ENCODE data around the gene BPI. TPM values are rescaled to one million over a fixed set of nuclear protein-coding genes. Genes with fewer than 3 reads are reported as not detected.

Gene BPI
- total RNA-seq, 4 donors from 2014 or later = not detected

GRCh38 chr20:38262931-38263330 is 41.0 kb upstream of the BPI start:
- Histone ChIP-seq H3K4me3 (no peak overlapping the region), H3K27ac (no peak overlapping the region), H3K36me3 (no peaks in the 10 kb centered on the region), H3K4me1 (no peaks in the 10 kb centered on the region), H3K9me3 (no peaks in the 10 kb centered on the region), H3K27me3 (peaks cover 12 to 18% (median 14%) of the 10 kb centered on the region in 3 donors)
- in situ Hi-C loops (cut with MboI; ENCODE audit: low sequenced_read_pairs in 4 of 4) (no loop called here), intact Hi-C loops (cut with DNase I; ENCODE audit: low total_unique reads) (no loop called here)
- TF ChIP-seq CTCF (IDR thresholded peaks at IDR 0.05 in 4 of 5, conservative IDR thresholded peaks at IDR 0.05 in 1 of 5) = no peak
- TF ChIP-seq POLR2A (IDR thresholded peaks at IDR 0.05) = no peak
- DNase-seq (no peak), ATAC-seq (no peak)

GRCh38 chr20:38266426-38266825 is 37.5 kb upstream of the BPI start:
- Histone ChIP-seq H3K9me3 (no peaks in the 10 kb centered on the region), H3K4me1 (no peaks in the 10 kb centered on the region), H3K36me3 (no peaks in the 10 kb centered on the region), H3K27me3 (peaks cover 0 to 5% (median 1%) of the 10 kb centered on the region in 3 donors), H3K4me3 (no peak overlapping the region), H3K27ac (no peak overlapping the region)
- in situ Hi-C loops (cut with MboI; ENCODE audit: low sequenced_read_pairs in 4 of 4) (no loop called here), intact Hi-C loops (cut with DNase I; ENCODE audit: low total_unique reads) (no loop called here)
- DNase-seq (no peak), ATAC-seq (no peak)
- TF ChIP-seq POLR2A (IDR thresholded peaks at IDR 0.05) = no peak
- TF ChIP-seq CTCF (IDR thresholded peaks at IDR 0.05 in 4 of 5, conservative IDR thresholded peaks at IDR 0.05 in 1 of 5) = no peak

- H3K4me3 ChIP-seq = no peak overlapping the region
- DNase-seq = no peak
- ATAC-seq = no peak
- in situ Hi-C loops (cut with MboI; ENCODE audit: low sequenced_read_pairs in 4 of 4) = no loop called here
- H3K4me1 ChIP-seq = no peaks in the 10 kb centered on the region
- TF ChIP-seq CTCF (IDR thresholded peaks at IDR 0.05 in 4 of 5, conservative IDR thresholded peaks at IDR 0.05 in 1 of 5) = no peak
- no peak for TF ChIP-seq POLR2A (IDR thresholded peaks at IDR 0.05)
- no peaks in the 10 kb centered on the region for H3K36me3 ChIP-seq
- intact Hi-C loops (cut with DNase I; ENCODE audit: low total_unique reads) = no loop called here
- H3K27me3 ChIP-seq = no peaks in the 10 kb centered on the region
- H3K9me3 ChIP-seq = no peaks in the 10 kb centered on the region
- no peak overlapping the region for H3K27ac ChIP-seq
These were observed 36.7 kb upstream of the BPI start for GRCh38 chr20:38267296-38267695.

- Histone ChIP-seq H3K36me3 (no peaks in the 10 kb centered on the region), H3K9me3 (no peaks in the 10 kb centered on the region), H3K4me1 (no peaks in the 10 kb centered on the region), H3K4me3 (no peak overlapping the region), H3K27ac (no peak overlapping the region), H3K27me3 (no peaks in the 10 kb centered on the region)
- no peak for TF ChIP-seq CTCF (IDR thresholded peaks at IDR 0.05 in 4 of 5, conservative IDR thresholded peaks at IDR 0.05 in 1 of 5)
- no peak for TF ChIP-seq POLR2A (IDR thresholded peaks at IDR 0.05)
- no peak for ATAC-seq
- intact Hi-C loops (cut with DNase I; ENCODE audit: low total_unique reads) = no loop called here
- DNase-seq = no peak
- in situ Hi-C loops (cut with MboI; ENCODE audit: low sequenced_read_pairs in 4 of 4) = no loop called here
These were observed 35.9 kb upstream of the BPI start for GRCh38 chr20:38267901-38268514.

GRCh38 chr20:38269040-38269439 is 34.9 kb upstream of the BPI start:
- Histone ChIP-seq H3K27me3 (no peaks in the 10 kb centered on the region), H3K27ac (no peak overlapping the region), H3K4me1 (no peaks in the 10 kb centered on the region), H3K4me3 (no peak overlapping the region), H3K9me3 (no peaks in the 10 kb centered on the region), H3K36me3 (no peaks in the 10 kb centered on the region)
- TF ChIP-seq POLR2A (IDR thresholded peaks at IDR 0.05) = no peak
- TF ChIP-seq CTCF (IDR thresholded peaks at IDR 0.05 in 4 of 5, conservative IDR thresholded peaks at IDR 0.05 in 1 of 5) = no peak
- ATAC-seq = no peak
- intact Hi-C loops (cut with DNase I; ENCODE audit: low total_unique reads) = no loop called here
- no peak for DNase-seq
- in situ Hi-C loops (cut with MboI; ENCODE audit: low sequenced_read_pairs in 4 of 4) = no loop called here

Measured in gastrocnemius medialis (tissue), 4 donors.